Measurements from ENCODE around the gene RNASEL.

RNASEL gene

GRCh38 chr1:182601913-182602312 lies 12.9 kb upstream of the RNASEL start:
- peak in 1 of 56 donors; percentile 47 for DNase-seq

- DNase-seq, result peak in 36 of 56 donors; percentile 8 to 70 (median 36)
Observed at GRCh38 chr1:182601416-182601786, 12.3 kb upstream of the RNASEL start.

GRCh38 chr1:182600745-182601415 lies 11.8 kb upstream of the RNASEL start:
- DNase-seq, result no peak

- no peak for DNase-seq
Observed at GRCh38 chr1:182600036-182600713, 11.1 kb upstream of the RNASEL start.

GRCh38 chr1:182599339-182599738 lies 10.3 kb upstream of the RNASEL start:
- DNase-seq, result no peak

GRCh38 chr1:182598296-182598695 lies 9.2 kb upstream of the RNASEL start:
- DNase-seq, result no peak

- DNase-seq, result no peak
Observed at GRCh38 chr1:182596934-182597333, 7.9 kb upstream of the RNASEL start.

GRCh38 chr1:182595641-182596240 lies 6.7 kb upstream of the RNASEL start:
- DNase-seq, result peak in 32 of 56 donors; percentile 8 to 81 (median 32)

- no peak for DNase-seq
Observed at GRCh38 chr1:182589931-182590330, 875 bp upstream of the RNASEL start.

- no peak for DNase-seq
Observed at GRCh38 chr1:182589520-182589919, 464 bp upstream of the RNASEL start.

GRCh38 chr1:182587666-182588499 lies 1.2 kb downstream of the RNASEL start:
- DNase-seq, result no peak

- DNase-seq, result no peak
Observed at GRCh38 chr1:182587093-182587492, 2.0 kb downstream of the RNASEL start.

- DNase-seq, result no peak
Observed at GRCh38 chr1:182586380-182586779, 2.7 kb downstream of the RNASEL start.

- no peak for DNase-seq
Observed at GRCh38 chr1:182584746-182585145, 4.3 kb downstream of the RNASEL start.

- DNase-seq, result no peak
Observed at GRCh38 chr1:182580736-182581135, 8.3 kb downstream of the RNASEL start.

GRCh38 chr1:182575540-182576149 lies 13.4 kb downstream of the RNASEL start:
- DNase-seq, result no peak

- no peak for DNase-seq
Observed at GRCh38 chr1:182574156-182574555, 14.9 kb downstream of the RNASEL start.

GRCh38 chr1:182570611-182570970 lies 18.5 kb downstream of the RNASEL start:
- no peak for DNase-seq

GRCh38 chr1:182569939-182570610 lies 19.0 kb downstream of the RNASEL start:
- DNase-seq, result no peak

GRCh38 chr1:182568647-182569284 lies 20.3 kb downstream of the RNASEL start:
- DNase-seq, result no peak
